ENCODE measurements around the gene PKNOX2. TPM values are rescaled to one million over a fixed set of nuclear protein-coding genes. Genes with fewer than 3 reads are reported as not detected.

The PKNOX2 gene
- total and polyA plus RNA-seq, 9 of the 15 experiments (the other 6 are each of a cell fraction or from before 2014, with no cell fraction given), result not detected

- WGBS (ENCODE audit: insufficient coverage, low coverage, missing lambda C conversion rate), result 5% methylated on average over 2 of the region's 2 CpGs
- CTCF ChIA-PET (ENCODE audit: low intra/inter-chr PET ratio), result no interaction called here
- in situ Hi-C loops (cut with MboI), result no loop called here
These were observed 229.7 kb downstream of the PKNOX2 start for GRCh38 chr11:125394296-125394695.

More at GRCh38 chr11:125394296-125394695, 229.7 kb downstream of the PKNOX2 start:
- Histone ChIP-seq H3K27ac (ENCODE audit: extremely low read depth, low read depth, low read length) (no peak overlapping the region), H3K4me2 (ENCODE audit: insufficient read depth, low read length) (no peak overlapping the region), H2AFZ (ENCODE audit: low read depth, low read length) (no peak overlapping the region), H3K36me3 (ENCODE audit: control insufficient read depth, insufficient read depth, low read length) (no peaks in the 10 kb centered on the region), H3K9me1 (ENCODE audit: control insufficient read depth, insufficient read depth, low read length) (no peaks in the 10 kb centered on the region), H3K9ac (ENCODE audit: insufficient read depth in 1 of 2, low read depth in 2 of 2, low read length in 2 of 2) (no peak overlapping the region), H3K4me3 (no peak overlapping the region), H3K4me1 (replicated peaks in 1 of 2; ENCODE audit: control insufficient read depth in 2 of 2, insufficient read depth in 2 of 2, low read length in 2 of 2) (no peaks in the 10 kb centered on the region), H3K9me3 (replicated peaks; ENCODE audit: control insufficient read depth, insufficient read depth, low read depth, low read length) (no peaks in the 10 kb centered on the region), H3K27me3 (ENCODE audit: control insufficient read depth in 2 of 2, insufficient read depth in 2 of 2, low read length in 2 of 2) (peaks cover 35 to 54% of the 10 kb centered on the region in 2 experiments), H3K79me2 (ENCODE audit: control insufficient read depth, insufficient read depth, low read length) (no peaks in the 10 kb centered on the region), H4K20me1 (replicated peaks; ENCODE audit: control insufficient read depth, insufficient read depth, low read length) (no peaks in the 10 kb centered on the region)
- no TSS peak for BruUV-seq (replicated peaks)
- FAIRE-seq (no peak), ATAC-seq (no peak), DNase-seq (ENCODE audit: extremely low read depth in 1 of 4, low spot score in 3 of 4) (no peak)
- intact Hi-C loops (cut with micrococcal nuclease), result no loop called here
- no peak for TF ChIP-seq GATA2 (CRISPR knock-in tag; IDR thresholded peaks at IDR 0.05)
- no peak for TF ChIP-seq ATF3 (IDR thresholded peaks at IDR 0.05)
- TF ChIP-seq ATF3 (CRISPR knock-in tag; conservative IDR thresholded peaks at IDR 0.05), result no peak
- TF ChIP-seq ZNF408 (CRISPR knock-in tag; IDR thresholded peaks at IDR 0.05; ENCODE audit: low read depth), result no peak
- TF ChIP-seq ZNF217 (CRISPR knock-in tag; IDR thresholded peaks at IDR 0.05), result no peak
- TF ChIP-seq ZNF354B (CRISPR knock-in tag; IDR thresholded peaks at IDR 0.05), result no peak
- TF ChIP-seq ZFP1 (CRISPR knock-in tag; IDR thresholded peaks at IDR 0.05), result no peak
- no peak for TF ChIP-seq SREBF1 (IDR thresholded peaks at IDR 0.05; ENCODE audit: borderline replicate concordance, low read depth, low read length)
- TF ChIP-seq KLF16 (IDR thresholded peaks at IDR 0.05), result no peak
- TF ChIP-seq TFAM (CRISPR knock-in tag; conservative IDR thresholded peaks at IDR 0.05), result no peak
- no peak for TF ChIP-seq PHB (CRISPR knock-in tag; IDR thresholded peaks at IDR 0.05)
- no peak for TF ChIP-seq SMARCA5 (IDR thresholded peaks at IDR 0.05)
- POLR2A ChIA-PET, result no interaction called here
